ENCODE results near the gene TRMT112. TPM values are rescaled to one million over a fixed set of nuclear protein-coding genes. Genes with fewer than 3 reads are reported as not detected.

TRMT112 gene
- total and polyA plus RNA-seq, 8 donors, result 50.8 to 337 (median 160) TPM

DNA sequence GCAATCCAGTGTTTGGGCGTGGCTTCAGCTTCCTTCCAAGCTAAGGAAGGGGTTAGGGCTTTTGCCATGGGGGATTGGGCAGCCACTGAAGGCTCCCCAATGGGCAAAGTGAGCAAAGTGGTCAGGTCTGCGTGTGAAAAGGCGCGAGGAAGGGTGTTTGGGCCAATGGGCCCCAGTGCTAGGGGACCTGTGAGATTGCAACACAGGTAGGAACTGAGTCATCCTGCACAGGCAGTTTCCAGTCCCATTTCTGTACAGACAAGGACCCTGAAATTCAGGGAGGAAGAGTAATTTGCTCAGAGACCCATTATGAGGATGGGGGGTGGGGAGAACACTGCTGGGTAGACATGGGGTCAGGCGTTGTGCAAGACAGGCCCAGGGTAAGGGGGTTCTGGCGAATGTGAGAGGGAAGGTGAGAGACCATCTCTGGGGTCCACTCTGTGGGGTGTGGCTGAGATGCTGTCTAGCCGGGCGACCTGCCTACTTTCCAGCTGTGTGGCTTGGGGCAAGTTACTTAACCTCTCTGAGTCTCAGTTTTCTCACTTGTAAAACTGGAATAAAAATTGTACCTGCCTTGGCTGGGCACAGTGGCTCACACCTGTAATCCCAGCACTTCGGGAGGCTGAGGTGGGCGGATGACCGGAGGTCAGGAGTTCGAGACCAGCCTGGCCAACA lies 30.0 kb upstream of the TRMT112 start:
- Histone ChIP-seq H3K9me3 (no peaks in the 10 kb centered on the region), H3K4me3 (no peak overlapping the region), H3K27ac (no peak overlapping the region), H3K27me3 (no peaks in the 10 kb centered on the region), H3K36me3 (peaks cover 0 to 22% (median 0%) of the 10 kb centered on the region in 4 donors), H3K4me1 (peaks cover 7 to 31% (median 21%) of the 10 kb centered on the region in 4 donors)
- intact Hi-C loops (cut with DNase I; ENCODE audit: low total_unique reads), result no loop called here
- no peak for TF ChIP-seq EP300 (IDR thresholded peaks at IDR 0.05)
- DNase-seq, result no peak
- WGBS, 5 donors, result 82 to 91% (median 89%) methylated on average over 12 of the region's 12 CpGs

DNA sequence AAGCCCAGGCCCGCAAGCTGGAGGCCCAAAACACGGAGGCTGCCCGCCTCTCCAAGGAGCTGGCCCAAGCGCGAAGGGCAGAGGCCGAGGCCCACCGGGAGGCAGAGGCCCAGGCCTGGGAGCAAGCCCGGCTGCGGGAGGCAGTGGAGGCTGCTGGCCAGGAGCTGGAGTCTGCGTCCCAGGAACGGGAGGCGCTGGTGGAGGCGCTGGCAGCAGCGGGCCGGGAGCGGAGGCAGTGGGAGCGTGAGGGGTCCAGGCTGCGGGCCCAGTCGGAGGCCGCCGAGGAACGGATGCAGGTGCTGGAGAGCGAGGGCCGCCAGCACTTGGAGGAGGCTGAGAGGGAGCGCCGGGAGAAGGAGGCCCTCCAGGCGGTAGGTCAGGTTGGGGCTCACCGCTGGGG lies 27.4 kb upstream of the TRMT112 start:
- Histone ChIP-seq H3K4me1 (peaks cover 13 to 50% (median 38%) of the 10 kb centered on the region in 4 donors), H3K4me3 (no peak overlapping the region), H3K27me3 (no peaks in the 10 kb centered on the region), H3K9me3 (no peaks in the 10 kb centered on the region), H3K27ac (no peak overlapping the region), H3K36me3 (peaks cover 0 to 20% (median 0%) of the 10 kb centered on the region in 4 donors)
- TF ChIP-seq, protein P1, sequence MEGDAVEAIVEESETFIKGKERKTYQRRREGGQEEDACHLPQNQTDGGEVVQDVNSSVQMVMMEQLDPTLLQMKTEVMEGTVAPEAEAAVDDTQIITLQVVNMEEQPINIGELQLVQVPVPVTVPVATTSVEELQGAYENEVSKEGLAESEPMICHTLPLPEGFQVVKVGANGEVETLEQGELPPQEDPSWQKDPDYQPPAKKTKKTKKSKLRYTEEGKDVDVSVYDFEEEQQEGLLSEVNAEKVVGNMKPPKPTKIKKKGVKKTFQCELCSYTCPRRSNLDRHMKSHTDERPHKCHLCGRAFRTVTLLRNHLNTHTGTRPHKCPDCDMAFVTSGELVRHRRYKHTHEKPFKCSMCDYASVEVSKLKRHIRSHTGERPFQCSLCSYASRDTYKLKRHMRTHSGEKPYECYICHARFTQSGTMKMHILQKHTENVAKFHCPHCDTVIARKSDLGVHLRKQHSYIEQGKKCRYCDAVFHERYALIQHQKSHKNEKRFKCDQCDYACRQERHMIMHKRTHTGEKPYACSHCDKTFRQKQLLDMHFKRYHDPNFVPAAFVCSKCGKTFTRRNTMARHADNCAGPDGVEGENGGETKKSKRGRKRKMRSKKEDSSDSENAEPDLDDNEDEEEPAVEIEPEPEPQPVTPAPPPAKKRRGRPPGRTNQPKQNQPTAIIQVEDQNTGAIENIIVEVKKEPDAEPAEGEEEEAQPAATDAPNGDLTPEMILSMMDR (IDR thresholded peaks at IDR 0.05), result no peak
- TF ChIP-seq POLR2AphosphoS5 (IDR thresholded peaks at IDR 0.05) (no peak), EP300 (IDR thresholded peaks at IDR 0.05) (no peak)
- no peak for DNase-seq
- intact Hi-C loops (cut with DNase I; ENCODE audit: low total_unique reads), result no loop called here
- 93 to 97% (median 96%) methylated on average over 25 to 28 of the region's 28 CpGs for WGBS, 5 donors

DNA sequence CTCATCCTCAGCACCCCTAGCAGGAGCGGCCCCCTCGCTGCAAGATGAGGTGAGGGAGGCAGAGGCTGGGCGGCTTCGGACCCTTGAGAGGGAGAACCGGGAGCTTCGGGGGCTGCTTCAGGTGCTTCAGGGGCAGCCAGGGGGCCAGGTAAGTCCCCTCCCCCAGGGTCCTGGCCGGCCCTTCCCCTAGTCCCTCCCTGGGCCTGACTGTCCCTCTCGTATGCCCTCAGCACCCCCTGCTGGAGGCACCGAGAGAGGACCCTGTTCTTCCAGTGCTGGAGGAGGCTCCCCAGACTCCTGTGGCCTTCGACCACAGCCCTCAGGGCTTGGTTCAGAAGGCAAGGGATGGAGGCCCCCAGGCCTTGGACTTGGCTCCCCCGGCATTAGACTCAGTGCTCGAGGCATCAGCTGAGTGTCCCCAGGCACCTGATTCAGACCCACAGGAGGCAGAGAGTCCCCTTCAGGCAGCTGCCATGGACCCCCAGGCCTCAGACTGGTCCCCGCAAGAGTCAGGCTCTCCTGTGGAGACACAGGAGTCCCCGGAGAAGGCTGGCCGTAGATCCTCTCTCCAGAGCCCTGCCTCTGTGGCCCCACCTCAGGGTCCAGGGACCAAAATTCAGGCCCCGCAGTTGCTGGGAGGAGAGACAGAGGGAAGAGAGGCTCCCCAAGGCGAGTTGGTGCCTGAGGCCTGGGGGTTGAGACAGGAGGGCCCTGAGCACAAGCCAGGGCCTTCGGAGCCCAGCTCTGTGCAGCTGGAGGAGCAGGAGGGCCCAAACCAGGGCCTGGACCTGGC lies 26.6 kb upstream of the TRMT112 start:
- Histone ChIP-seq H3K4me3 (no peak overlapping the region), H3K9me3 (no peaks in the 10 kb centered on the region), H3K27ac (no peak overlapping the region), H3K36me3 (peaks cover 0 to 14% (median 0%) of the 10 kb centered on the region in 4 donors), H3K4me1 (peaks cover 13 to 55% (median 39%) of the 10 kb centered on the region in 4 donors), H3K27me3 (no peaks in the 10 kb centered on the region)
- WGBS, 5 donors, result 72 to 85% (median 83%) methylated on average over 9 to 18 of the region's 18 CpGs
- TF ChIP-seq EP300 (IDR thresholded peaks at IDR 0.05) (no peak), POLR2A (IDR thresholded peaks at IDR 0.05) (no peak), POLR2AphosphoS5 (IDR thresholded peaks at IDR 0.05) (no peak)
- TF ChIP-seq, protein P1 (IDR thresholded peaks at IDR 0.05), result no peak
- DNase-seq, result peak; percentile 33 to 44
- intact Hi-C loops (cut with DNase I; ENCODE audit: low total_unique reads), result no loop called here

DNA sequence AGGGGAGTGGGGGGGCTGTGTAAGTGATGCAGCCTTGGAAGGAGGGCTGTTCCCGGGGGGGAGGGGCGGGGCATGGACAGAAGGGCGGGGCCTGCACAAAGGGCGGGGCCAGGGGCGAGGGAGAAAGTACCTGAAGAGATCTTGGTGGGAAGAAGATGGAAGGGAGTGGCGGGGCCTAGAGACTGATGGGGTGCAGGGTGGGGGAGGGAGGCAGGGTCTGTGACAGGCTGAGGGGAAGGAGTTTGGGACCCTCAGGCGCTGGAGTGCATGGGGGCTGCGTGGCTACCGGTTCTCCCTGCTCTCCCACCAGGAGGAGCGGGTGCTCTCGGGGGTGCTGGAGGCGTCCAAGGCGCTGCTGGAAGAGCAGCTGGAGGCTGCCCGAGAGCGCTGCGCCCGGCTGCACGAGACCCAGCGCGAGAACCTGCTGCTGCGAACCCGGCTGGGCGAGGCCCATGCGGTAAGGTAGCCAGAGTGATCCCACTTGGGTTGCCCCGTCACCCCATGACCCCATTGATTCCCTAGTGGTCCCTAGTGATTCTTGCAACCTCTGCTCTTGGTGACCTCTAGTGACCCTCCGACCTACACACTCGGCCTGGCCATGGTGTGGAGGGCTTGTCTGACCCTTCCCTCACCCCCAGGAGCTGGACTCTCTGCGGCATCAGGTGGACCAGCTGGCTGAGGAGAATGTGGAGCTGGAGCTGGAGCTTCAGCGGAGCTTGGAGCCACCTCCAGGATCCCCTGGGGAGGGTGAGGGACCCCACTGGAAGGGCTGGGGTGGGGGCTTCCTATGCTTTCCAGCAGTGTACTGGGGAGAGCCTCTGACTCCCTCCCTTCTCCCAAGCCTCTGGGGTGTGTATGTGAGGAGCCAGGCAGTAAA lies 25.7 kb upstream of the TRMT112 start:
- peaks cover 0 to 14% (median 0%) of the 10 kb centered on the region in 4 donors for H3K36me3 ChIP-seq
- peak overlapping the region; percentile 38 to 81 (median 77) for H3K27ac ChIP-seq
- TF ChIP-seq POLR2A (IDR thresholded peaks at IDR 0.05), result no peak
- no peak for TF ChIP-seq EP300 (IDR thresholded peaks at IDR 0.05)
- TF ChIP-seq, protein P1 (IDR thresholded peaks at IDR 0.05), result no peak
- no peak for TF ChIP-seq POLR2AphosphoS5 (IDR thresholded peaks at IDR 0.05)
- H3K9me3 ChIP-seq, result no peaks in the 10 kb centered on the region
- H3K4me3 ChIP-seq, result peak overlapping the region; percentile 30 to 44 (median 34)
- DNase-seq, result peak in 1 of 2 donors; percentile 38
- H3K27me3 ChIP-seq, result no peaks in the 10 kb centered on the region
- peaks cover 13 to 52% (median 37%) of the 10 kb centered on the region in 4 donors for H3K4me1 ChIP-seq
- intact Hi-C loops (cut with DNase I; ENCODE audit: low total_unique reads), result no loop called here
- 46 to 59% (median 54%) methylated on average over 26 to 29 of the region's 29 CpGs for WGBS, 5 donors

All from stomach (tissue), 9 donors.